ENCODE results near the gene PCYT1A. TPM values are rescaled to one million over a fixed set of nuclear protein-coding genes. Genes with fewer than 3 reads are reported as not detected.

PCYT1A gene
- 87.4 and 97.9 TPM in 2 replicates for total RNA-seq

GRCh38 chr3:196287440-196288140, at the start of gene PCYT1A:
TSS of gene PCYT1A (minus strand) at chr3:196287726. CDS start at chr3:196270531, 17,195 bp downstream.

GRCh38 chr3:196317687-196318467, 30.4 kb upstream of the PCYT1A start, which contains the start of gene DYNLT2B:
TSS of gene DYNLT2B (minus strand) at chr3:196318240. CDS start at chr3:196318152, 88 bp downstream.

GRCh38 chr3:196216089-196216564, 71.4 kb downstream of the PCYT1A start, which contains the start of gene SLC51A:
TSS of gene SLC51A (plus strand) at chr3:196216534. CDS start at chr3:196216713, 179 bp downstream.

GRCh38 chr3:196210673-196211556, 76.6 kb downstream of the PCYT1A start, which contains the start of gene ZDHHC19:
TSS of gene ZDHHC19 (minus strand) at chr3:196211400. CDS start at chr3:196211315, 85 bp downstream.

Other genes starting within 250 kb of the PCYT1A start
- 85.3 and 162 TPM in 2 replicates for gene TFRC, start 205.6 kb downstream of the PCYT1A start, total RNA-seq
- not detected in 2 replicates for gene ZDHHC19, start 76.3 kb downstream of the PCYT1A start, total RNA-seq
- gene SLC51A, start 71.2 kb downstream of the PCYT1A start, total RNA-seq: not detected in 2 replicates
- gene DYNLT2B, start 30.5 kb upstream of the PCYT1A start, total RNA-seq: 10.1 and 11.1 TPM in 2 replicates
- gene TM4SF19, start 50.7 kb upstream of the PCYT1A start, total RNA-seq: not detected in 2 replicates
- 16.1 and 16.6 TPM in 2 replicates for gene UBXN7, start 144.7 kb upstream of the PCYT1A start, total RNA-seq
- 17.4 and 22.2 TPM in 2 replicates for gene RNF168, start 216.0 kb upstream of the PCYT1A start, total RNA-seq
- gene SMCO1, start 227.6 kb upstream of the PCYT1A start, total RNA-seq: not detected in 2 replicates